ENCODE results near the gene EHMT1. TPM values are rescaled to one million over a fixed set of nuclear protein-coding genes. Genes with fewer than 3 reads are reported as not detected.

Gene EHMT1
- total and polyA plus RNA-seq, 2 of the 8 experiments (the other 6 are each of a cell fraction or from before 2014, with no cell fraction given), result 95.7 to 163 TPM

GRCh38 chr9:137648396-137648795 lies 29.6 kb downstream of the EHMT1 start:
- H4K20me1 ChIP-seq (replicated peaks in 1 of 2; ENCODE audit: control insufficient read depth in 1 of 2, insufficient read depth in 2 of 2, low read length in 2 of 2), result peaks cover 17% of the 10 kb centered on the region in 2 experiments
- 82% methylated on average over 2 of the region's 2 CpGs; no CpG with 5 or more reads in 1 of the 2 experiments for WGBS, 2 experiments (ENCODE audit: extremely low coverage in 1 of 2, insufficient coverage in 1 of 2, insufficient read length in 1 of 2, insufficient replicate concordance in 2 of 2, low coverage in 1 of 2, low lambda C conversion rate in 2 of 2, missing lambda C conversion rate in 1 of 2)
- no peak for TF ChIP-seq MAX (IDR thresholded peaks at IDR 0.05)
- TF ChIP-seq TEAD4 (IDR thresholded peaks at IDR 0.05; ENCODE audit: low read depth, low read length), result no peak
- no peak for TF ChIP-seq YY1 (IDR thresholded peaks at IDR 0.05; ENCODE audit: low read depth, low read length)
- TF ChIP-seq ATF2 (IDR thresholded peaks at IDR 0.05; ENCODE audit: low read length), result no peak
- no peak for TF ChIP-seq RBBP5 (IDR thresholded peaks at IDR 0.05; ENCODE audit: borderline replicate concordance, low read depth, low read length)
- no peak for TF ChIP-seq ASH2L (IDR thresholded peaks at IDR 0.05; ENCODE audit: low read length)
- no peak for TF ChIP-seq GTF2F1 (IDR thresholded peaks at IDR 0.05; ENCODE audit: borderline replicate concordance, low read depth, low read length)
- no peak for TF ChIP-seq CTBP2 (IDR thresholded peaks at IDR 0.05; ENCODE audit: borderline replicate concordance, insufficient read depth, insufficient read length, low read length)
- TF ChIP-seq KDM1A (IDR thresholded peaks at IDR 0.05; ENCODE audit: borderline replicate concordance, low read length), result no peak
- no peak for TF ChIP-seq HDAC2 (IDR thresholded peaks at IDR 0.05; ENCODE audit: borderline replicate concordance in 1 of 2, low read depth in 2 of 2, low read length in 2 of 2)

More at GRCh38 chr9:137648396-137648795, 29.6 kb downstream of the EHMT1 start:
- H4K8ac ChIP-seq (ENCODE audit: extremely low read depth, insufficient read depth, low read length), result no peak overlapping the region
- 0 out of 4 replicates have a peak, but pooled peaks cover 0 to 2% of the 10 kb centered on the region in 2 experiments for H3K9me3 ChIP-seq (ENCODE audit: insufficient read depth in 2 of 2, low read depth in 1 of 2, low read length in 1 of 2)
- H3K23ac ChIP-seq (ENCODE audit: insufficient read length), result no peak overlapping the region
- H3K4ac ChIP-seq (replicated peaks; ENCODE audit: insufficient read length, low read depth, low read length), result no peak overlapping the region
- no peak overlapping the region for H3K4me2 ChIP-seq (ENCODE audit: insufficient read depth in 1 of 2, low read depth in 2 of 2, low read length in 2 of 2)
- no peak overlapping the region for H3K9ac ChIP-seq (replicated peaks in 1 of 4; ENCODE audit: extremely low read depth in 1 of 4, low read depth in 3 of 4, low read length in 3 of 4)
- ChIA-PET POLR2A (ENCODE audit: partially characterized antibody) (interaction anchor here (0.6 to 1.9 kb wide), 3 partner anchors 17 to 42 kb away, joined by 3 to 6 read pairs (median 4); no protein-coding TSS in a partner anchor), CTCF (ENCODE audit: partially characterized antibody) (interaction anchor here (0.8 to 2.2 kb wide), 4 partner anchors 15 to 66 kb away, joined by 3 to 11 read pairs (median 4); no protein-coding TSS in a partner anchor)
- H3K79me2 ChIP-seq (ENCODE audit: control insufficient read depth in 1 of 2, insufficient read depth in 2 of 2, low read length in 2 of 2), result peaks cover 8 to 92% of the 10 kb centered on the region in 2 experiments
- H3K14ac ChIP-seq (ENCODE audit: insufficient read length), result no peak overlapping the region
- H2BK15ac ChIP-seq (ENCODE audit: low read length), result no peak overlapping the region
- no peaks in the 10 kb centered on the region for H3K23me2 ChIP-seq (ENCODE audit: low read depth, low read length)
- no peak for DNase-seq (ENCODE audit: low read depth in 1 of 2, low spot score in 2 of 2)
- no peak overlapping the region for H2BK120ac ChIP-seq (replicated peaks; ENCODE audit: low read depth, low read length)
- H3K56ac ChIP-seq (replicated peaks; ENCODE audit: insufficient read length, low read depth, low read length), result no peak overlapping the region
- no peak overlapping the region for H4K91ac ChIP-seq (replicated peaks; ENCODE audit: insufficient read length, low read length)
- H4K5ac ChIP-seq (ENCODE audit: insufficient read length, low read depth, low read length), result no peak overlapping the region
- peaks cover 0 to 3% (median 0%) of the 10 kb centered on the region in 4 experiments; a peak in 1 of 7 replicates for H3K4me1 ChIP-seq (replicated peaks in 1 of 4; ENCODE audit: control insufficient read depth in 3 of 4, insufficient read depth in 4 of 4, low read length in 3 of 4)
- H3K27me3 ChIP-seq (replicated peaks in 1 of 4; ENCODE audit: control insufficient read depth in 3 of 4, extremely low read depth in 1 of 4, insufficient read depth in 3 of 4, low read length in 3 of 4), result no peaks in the 10 kb centered on the region
- H3K18ac ChIP-seq (ENCODE audit: extremely low read depth, low read length), result no peak overlapping the region
- no peak overlapping the region for H2AK5ac ChIP-seq (ENCODE audit: low read depth, low read length)
- no peak overlapping the region for H2BK5ac ChIP-seq (ENCODE audit: low read depth, low read length)
- H2BK12ac ChIP-seq (ENCODE audit: low read depth, low read length), result no peak overlapping the region
- H3K27ac ChIP-seq (ENCODE audit: low read depth, low read length), result no peak overlapping the region
- no peak for FAIRE-seq
- H3K36me3 ChIP-seq (ENCODE audit: control insufficient read depth in 2 of 4, insufficient read depth in 4 of 4, low read length in 3 of 4), result peaks cover 0 to 19% (median under 1%) of the 10 kb centered on the region in 4 experiments; a peak in 2 of 8 replicates
- no peak overlapping the region for H2BK20ac ChIP-seq (ENCODE audit: low read length)
- no peak overlapping the region for H3K4me3 ChIP-seq (ENCODE audit: extremely low read depth in 1 of 4, insufficient read depth in 2 of 4, low read depth in 3 of 4, low read length in 4 of 4)
- peaks cover 20% of the 10 kb centered on the region for H3K79me1 ChIP-seq (ENCODE audit: low read depth, low read length)
- H2AFZ ChIP-seq (ENCODE audit: low read length), result no peak overlapping the region

Measured in H1 (cell line).